Esophagus muscularis mucosa (tissue), 3 donors: ENCODE measurements around the gene HIP1R.

ENCODE experiments used
- CTCF ChIP-seq, 3 experiments: fragments of 200-600 bp in 2 of 3; fragments of 450-650 bp in 1 of 3; sonication (generic) in 2 of 3; IDR thresholded peaks; one replicate each; pipeline ENCODE4 v1.5.1; 2017 to 2019; ENCODE audit warnings: antibody characterized with exemption in 3 of 3, mild to moderate bottlenecking in 2 of 3, moderate library complexity in 1 of 3
- EP300 ChIP-seq: sonication (generic); formaldehyde crosslinking; IDR thresholded peaks from one replicate; pipeline ENCODE4 v1.6.1; 2017; ENCODE audit warnings: antibody characterized with exemption

GRCh38 chr12:122853582-122854245 is 18.5 kb downstream of the HIP1R start:
- TF ChIP-seq EP300 (no peak), CTCF (IDR thresholded peaks at IDR 0.05) (no peak)
